Placental pericyte (primary cell): ENCODE measurements around the gene RCAN3. TPM values are rescaled to one million over a fixed set of nuclear protein-coding genes. Genes with fewer than 3 reads are reported as not detected.

Experiments used
- total RNA-seq: library from RNA; depleted of rRNA; stranded (reverse); fragments of >200 nt; gene quantifications from 2 replicates; pipeline ENCODE4 v1.2.3, GENCODE V29; 2012

Gene RCAN3
- 2.2 and 17.5 TPM in 2 replicates for total RNA-seq

GRCh38 chr1:24502709-24503058, at the start of gene RCAN3:
TSS of gene RCAN3 (plus strand) at chr1:24502836. CDS start at chr1:24514373, 11,537 bp downstream.

GRCh38 chr1:24555591-24556413, 53.2 kb downstream of the RCAN3 start, which contains the start of gene NCMAP:
TSS of gene NCMAP (plus strand) at chr1:24556087. CDS start at chr1:24595431, 39,344 bp downstream.

Other genes starting within 250 kb of the RCAN3 start
- gene GRHL3, start 183.5 kb upstream of the RCAN3 start, total RNA-seq, result not detected in 2 replicates
- gene STPG1, start 89.1 kb upstream of the RCAN3 start, total RNA-seq, result 2.6 and 7.3 TPM in 2 replicates
- gene NIPAL3, start 87.0 kb upstream of the RCAN3 start, total RNA-seq, result 23.4 and 55.1 TPM in 2 replicates
- not detected in 2 replicates for gene NCMAP, start 53.3 kb downstream of the RCAN3 start, total RNA-seq
- gene SRRM1, start 140.5 kb downstream of the RCAN3 start, total RNA-seq, result 46.2 and 75.3 TPM in 2 replicates
- 400 and 431 TPM in 2 replicates for gene CLIC4, start 242.6 kb downstream of the RCAN3 start, total RNA-seq